H1 (cell line): ENCODE data around the gene DHCR24. TPM values are rescaled to one million over a fixed set of nuclear protein-coding genes. Genes with fewer than 3 reads are reported as not detected.
A peak's percentile ranks its signal among the peaks of the same experiment; 100 is the strongest.

Source experiments
- CTCF ChIA-PET: fragments of 300-600 bp; sonication (Branson Sonifier 250); formaldehyde crosslinking; loops from one replicate; lab custom pipeline; 2021; ENCODE audit not compliant: partially characterized antibody; lab: Charles Lee
- POLR2A ChIA-PET: fragments of 300-600 bp; sonication (Branson Sonifier 250); formaldehyde crosslinking; loops from one replicate; lab custom pipeline; 2021; ENCODE audit warnings: inconsistent platforms; ENCODE audit not compliant: partially characterized antibody; lab: Charles Lee
- DNase-seq, 2 experiments: peaks; one replicate each; pipeline versions ENCODE4 v3.0.0 to v3.0.0-alpha.2; 2010 to 2022; ENCODE audit warnings: low spot score in 2 of 2, low read depth in 1 of 2, mixed read lengths in 1 of 2
- FAIRE-seq: peaks from 2 replicates; lab custom pipeline; 2011; peaks lifted over from hg19 to GRCh38; lab: Jason Lieb, UNC
- H2AFZ ChIP-seq: 2 replicates; pipeline ENCODE4 v1.8.1; 2012; ENCODE audit warnings: low read length, inconsistent platforms
- H2AK5ac ChIP-seq: 2 replicates; pipeline ENCODE4 v1.6.1; 2013; ENCODE audit warnings: low read depth, low read length
- H2BK120ac ChIP-seq: replicated peaks from 2 replicates; pipeline ENCODE3; 2013; ENCODE audit warnings: low read depth, low read length, inconsistent platforms
- H2BK12ac ChIP-seq: 2 replicates; pipeline ENCODE4 v1.6.1; 2013; ENCODE audit warnings: low read depth, low read length
- H2BK15ac ChIP-seq: 2 replicates; pipeline ENCODE4 v1.6.1; 2013; ENCODE audit warnings: low read length
- H2BK20ac ChIP-seq: 2 replicates; pipeline ENCODE4 v1.6.1; 2013; ENCODE audit warnings: low read length
- H2BK5ac ChIP-seq: 2 replicates; pipeline ENCODE4 v1.6.1; 2013; ENCODE audit warnings: low read depth, low read length
- H3K14ac ChIP-seq: 2 replicates; pipeline ENCODE4 v1.6.1; 2013; ENCODE audit warnings: inconsistent platforms; ENCODE audit not compliant: insufficient read length
- H3K18ac ChIP-seq: 2 replicates; pipeline ENCODE4 v1.6.1; 2013; ENCODE audit warnings: low read length; ENCODE audit errors: extremely low read depth
- H3K23ac ChIP-seq: 2 replicates; pipeline ENCODE4 v1.6.1; 2013; ENCODE audit warnings: inconsistent platforms; ENCODE audit not compliant: insufficient read length
- H3K23me2 ChIP-seq: 2 replicates; pipeline ENCODE4 v1.6.1; 2013; ENCODE audit warnings: low read depth, low read length
- H3K27ac ChIP-seq: 2 replicates; pipeline ENCODE4 v1.6.1; 2011; ENCODE audit warnings: low read depth, low read length, inconsistent platforms
- H3K27me3 ChIP-seq, 4 experiments: replicated peaks in 1 of 4; 1 replicate in 1 of 4; 2 replicates in 3 of 4; pipeline versions ENCODE4 v1.6.1 to v1.8.1; 2011 to 2013; ENCODE audit warnings: low read length in 3 of 4, mild to moderate bottlenecking in 3 of 4, inconsistent platforms in 2 of 4, mixed read lengths in 2 of 4, moderate library complexity in 1 of 4; ENCODE audit not compliant: control insufficient read depth in 3 of 4, insufficient read depth in 3 of 4; ENCODE audit errors: extremely low read depth in 1 of 4
- H3K36me3 ChIP-seq, 4 experiments: 2 replicates each; pipeline versions ENCODE4 v1.6.1 to v1.8.1; 2011 to 2013; ENCODE audit warnings: mild to moderate bottlenecking in 4 of 4, low read length in 3 of 4, moderate library complexity in 2 of 4, control low read depth in 1 of 4, inconsistent platforms in 1 of 4; ENCODE audit not compliant: insufficient read depth in 4 of 4, control insufficient read depth in 2 of 4
- H3K4ac ChIP-seq: replicated peaks from 2 replicates; pipeline ENCODE3; 2013; ENCODE audit warnings: low read length, low read depth, mixed read lengths, inconsistent platforms; ENCODE audit not compliant: insufficient read length
- H3K4me1 ChIP-seq, 4 experiments: replicated peaks in 1 of 4; 1 replicate in 1 of 4; 2 replicates in 3 of 4; pipeline versions ENCODE4 v1.6.1 to v1.8.1; 2011 to 2013; ENCODE audit warnings: low read length in 3 of 4, inconsistent platforms in 2 of 4, mixed read lengths in 1 of 4; ENCODE audit not compliant: insufficient read depth in 4 of 4, control insufficient read depth in 3 of 4
- H3K4me2 ChIP-seq, 2 experiments: 2 replicates each; pipeline versions ENCODE4 v1.6.1 to v1.8.1; 2011 to 2013; ENCODE audit warnings: low read depth in 2 of 2, low read length in 2 of 2, control low read depth in 1 of 2, inconsistent platforms in 1 of 2, mild to moderate bottlenecking in 1 of 2; ENCODE audit not compliant: insufficient read depth in 1 of 2
- H3K4me3 ChIP-seq, 4 experiments: fragments of 200-600, 300-600 bp in 1 of 4; sonication (generic), shearing (Covaris generic), sonication (Bioruptor Twin) in 1 of 4; 2 replicates each; pipeline versions ENCODE4 v1.5.1 to v1.8.1; 2011 to 2016; ENCODE audit warnings: low read length in 4 of 4, low read depth in 3 of 4, control low read depth in 2 of 4, inconsistent platforms in 2 of 4, mild to moderate bottlenecking in 2 of 4, mixed read lengths in 1 of 4, moderate library complexity in 1 of 4; ENCODE audit not compliant: insufficient read depth in 2 of 4; ENCODE audit errors: extremely low read depth in 1 of 4
- H3K56ac ChIP-seq: replicated peaks from 2 replicates; pipeline ENCODE3; 2013; ENCODE audit warnings: low read depth, mild to moderate bottlenecking, mixed read lengths, low read length, inconsistent platforms; ENCODE audit not compliant: insufficient read length
- H3K79me1 ChIP-seq: 2 replicates; pipeline ENCODE4 v1.6.1; 2013; ENCODE audit warnings: low read depth, low read length, control low read depth
- H3K79me2 ChIP-seq, 2 experiments: 2 replicates each; pipeline versions ENCODE4 v1.6.1 to v1.8.1; 2012 to 2013; ENCODE audit warnings: low read length in 2 of 2, mild to moderate bottlenecking in 2 of 2, inconsistent platforms in 1 of 2; ENCODE audit not compliant: insufficient read depth in 2 of 2, control insufficient read depth in 1 of 2
- H3K9ac ChIP-seq, 4 experiments: replicated peaks in 1 of 4; 1 replicate in 1 of 4; 2 replicates in 3 of 4; pipeline versions ENCODE4 v1.6.1 to v1.8.1; 2011 to 2013; ENCODE audit warnings: low read depth in 3 of 4, low read length in 3 of 4, control low read depth in 2 of 4, mild to moderate bottlenecking in 2 of 4, moderate library complexity in 2 of 4, inconsistent platforms in 1 of 4; ENCODE audit errors: extremely low read depth in 1 of 4
- H3K9me3 ChIP-seq, 2 experiments: 2 replicates each; pipeline versions ENCODE4 v1.6.1 to v1.8.1; 2012 to 2013; ENCODE audit warnings: mild to moderate bottlenecking in 2 of 2, moderate library complexity in 2 of 2, control low read depth in 1 of 2, inconsistent platforms in 1 of 2, low read depth in 1 of 2, low read length in 1 of 2, mixed read lengths in 1 of 2; ENCODE audit not compliant: insufficient read depth in 2 of 2
- H4K20me1 ChIP-seq, 2 experiments: replicated peaks in 1 of 2; 2 replicates each; pipeline versions ENCODE3 to v1.8.1; 2011 to 2013; ENCODE audit warnings: inconsistent platforms in 2 of 2, low read length in 2 of 2, mild to moderate bottlenecking in 1 of 2; ENCODE audit not compliant: insufficient read depth in 2 of 2, control insufficient read depth in 1 of 2
- H4K5ac ChIP-seq: 2 replicates; pipeline ENCODE4 v1.6.1; 2013; ENCODE audit warnings: low read length, low read depth, mixed read lengths, inconsistent platforms; ENCODE audit not compliant: insufficient read length
- H4K8ac ChIP-seq: 2 replicates; pipeline ENCODE4 v1.8.0; 2013; ENCODE audit warnings: mild to moderate bottlenecking, moderate library complexity, low read length, inconsistent platforms; ENCODE audit not compliant: insufficient read depth; ENCODE audit errors: extremely low read depth
- H4K91ac ChIP-seq: replicated peaks from 2 replicates; pipeline ENCODE3; 2013; ENCODE audit warnings: low read length, mixed read lengths, inconsistent platforms; ENCODE audit not compliant: insufficient read length
- ASH2L ChIP-seq: fragments of 200-600, 300-600 bp; sonication (generic); IDR thresholded peaks from one replicate; pipeline ENCODE4 v1.7.1; 2017; ENCODE audit warnings: low read length
- GABPA ChIP-seq: IDR thresholded peaks from 2 replicates; pipeline ENCODE4 v1.6.1; 2011; ENCODE audit warnings: mild to moderate bottlenecking, low read length, moderate library complexity, borderline replicate concordance; ENCODE audit not compliant: insufficient read depth
- KDM4A ChIP-seq: IDR thresholded peaks from one replicate; pipeline ENCODE4 v1.7.1; 2012; ENCODE audit warnings: low read depth, mild to moderate bottlenecking, moderate library complexity, low read length, inconsistent platforms; ENCODE audit not compliant: severe bottlenecking
- SIN3A ChIP-seq, 2 experiments: IDR thresholded peaks in 1 of 2; conservative IDR thresholded peaks in 1 of 2; 2 replicates each; pipeline ENCODE4 v1.6.1; 2011 to 2012; ENCODE audit warnings: low read length in 2 of 2, improper control_type of control experiment in 1 of 2, low read depth in 1 of 2, mild to moderate bottlenecking in 1 of 2
- TEAD4 ChIP-seq: IDR thresholded peaks from 2 replicates; pipeline ENCODE4 v1.6.1; 2012; ENCODE audit warnings: low read depth, low read length, inconsistent platforms, mixed read lengths
- WGBS, 2 experiments: shearing (Covaris generic) in 1 of 2; methylation state at CpG; one replicate each; pipeline versions ENCODE4 v1.1.6 to v1.1.7; 2013 to 2015; ENCODE audit warnings: low lambda C conversion rate in 2 of 2, mixed read lengths in 2 of 2, inconsistent platforms in 1 of 2, low coverage in 1 of 2, missing lambda C conversion rate in 1 of 2; ENCODE audit not compliant: insufficient replicate concordance in 2 of 2, insufficient coverage in 1 of 2, insufficient read length in 1 of 2; ENCODE audit errors: extremely low coverage in 1 of 2, missing lambda C conversion rate in 1 of 2; 5-methylcytosine and 5-hydroxymethylcytosine counted together
- polyA plus RNA-seq, 7 experiments: library from polyadenylated mRNA; depleted of rRNA in 3 of 7; stranded (reverse) in 5 of 7; unstranded in 2 of 7; fragments of >200 nt in 5 of 7; fragments of 200-250 nt in 2 of 7; gene quantifications; 1 replicate in 5 of 7; 2 replicates in 1 of 7; 4 replicates in 1 of 7; pipeline versions ENCODE4 v1.2.1 to v1.2.3, GENCODE V29; 2011 to 2013; ENCODE audit warnings: missing spikeins in 2 of 7, mixed read lengths in 2 of 7
- total RNA-seq: library from RNA; stranded (reverse); fragmentation: NEBNext Ultra II Directional; extraction: Animal tissue kit (Norgen Biotek cat#: 25700); gene quantifications from 2 replicates; pipeline ENCODE4 v1.2.1, GENCODE V29; 2021

DHCR24 gene
- total and polyA plus RNA-seq, 2 of the 8 experiments (the other 6 are each of a cell fraction or from before 2014, with no cell fraction given) = 370 to 419 TPM

DNA sequence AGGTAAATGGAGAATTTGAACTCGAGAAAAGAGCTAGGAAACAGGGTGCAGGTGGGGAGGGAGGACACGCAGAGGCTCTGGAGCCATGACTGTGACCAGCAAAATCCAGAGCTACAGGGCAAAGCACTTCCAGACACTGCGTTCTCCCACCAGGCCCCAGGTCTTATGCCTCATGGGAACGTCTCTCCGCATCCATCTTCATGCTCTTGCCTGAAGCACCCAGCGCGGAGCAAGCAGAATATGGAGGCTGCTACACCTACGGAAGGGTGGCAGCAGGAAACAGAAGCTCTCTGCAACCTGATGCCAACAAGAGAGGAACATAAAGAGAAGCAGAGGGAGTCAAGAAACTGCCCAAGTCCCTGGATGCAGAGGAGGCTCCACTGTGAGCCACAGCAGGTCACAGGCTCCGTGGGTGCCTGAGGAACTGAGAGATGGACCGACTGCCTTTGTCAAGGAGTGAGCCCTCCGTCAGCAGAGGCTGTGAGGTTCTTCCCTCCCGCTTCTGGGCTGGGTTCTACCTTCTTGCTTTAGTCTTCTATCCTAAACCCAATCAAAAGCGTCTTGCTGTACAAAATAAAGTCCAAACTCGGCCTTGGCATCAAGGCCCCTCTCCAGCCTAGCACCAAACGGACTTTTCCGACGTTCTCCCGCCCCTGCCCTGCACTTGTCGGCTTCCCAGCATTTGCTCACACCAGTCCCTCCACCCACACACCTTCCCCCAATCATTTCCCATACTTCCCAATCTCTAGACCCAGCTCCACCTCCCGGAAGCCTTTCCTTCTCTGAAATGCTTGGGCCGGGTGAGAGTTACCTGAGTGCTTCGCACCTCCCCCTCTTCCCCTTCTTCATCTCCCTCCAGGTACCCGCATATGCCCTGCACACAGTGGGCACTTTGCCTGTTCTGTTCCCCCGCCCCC, 930 bp downstream of the DHCR24 start:
- Histone ChIP-seq H3K9ac (peak overlapping the region in 3 of 4 experiments; percentile 32 to 78 (median 35); a peak in 5 of 7 replicates), H3K79me1 (peaks cover 18% of the 10 kb centered on the region), H4K91ac (no peak overlapping the region), H3K9me3 (no peaks in the 10 kb centered on the region), H4K8ac (no peak overlapping the region; the same call in 1 of the 2 replicates), H3K18ac (peak overlapping the region; percentile 43), H2BK12ac (no peak overlapping the region), H2AFZ (no peak overlapping the region), H3K23ac (no peak overlapping the region), H2BK5ac (peak overlapping the region; percentile 97; the same call in 1 of the 2 replicates), H3K79me2 (peaks cover 42 to 59% of the 10 kb centered on the region in 2 experiments), H3K4ac (no peak overlapping the region), H3K27ac (no peak overlapping the region), H4K5ac (no peak overlapping the region), H3K4me1 (peaks cover 13 to 22% (median 19%) of the 10 kb centered on the region in 4 experiments), H3K4me2 (peak overlapping the region; percentile 85 to 100), H3K27me3 (no peaks in the 10 kb centered on the region), H3K4me3 (peak overlapping the region; percentile 77 to 99 (median 84)), H2BK120ac (no peak overlapping the region), H3K23me2 (peaks cover 13% of the 10 kb centered on the region), H2AK5ac (peak overlapping the region; percentile 76; the same call in 1 of the 2 replicates), H3K14ac (no peak overlapping the region), H3K36me3 (peaks cover 4 to 45% (median 20%) of the 10 kb centered on the region in 4 experiments; a peak in 7 of 8 replicates), H3K56ac (peak overlapping the region; percentile 17), H4K20me1 (peaks cover 22 to 34% of the 10 kb centered on the region in 2 experiments), H2BK20ac (no peak overlapping the region), H2BK15ac (0 out of 2 replicates have a peak overlapping the region, but pooled peaks have one; percentile 33)
- CTCF ChIA-PET = interaction anchor here (0.9 to 4.6 kb wide), 11 partner anchors 14 to 136 kb away, joined by 3 to 28 read pairs (median 6); no protein-coding TSS in a partner anchor
- FAIRE-seq (no peak), DNase-seq (peak in 1 of 2 experiments; percentile 55)
- POLR2A ChIA-PET = interaction anchor here (1.0 to 1.7 kb wide), 6 partner anchors 14 to 75 kb away, joined by 3 to 6 read pairs (median 4); no protein-coding TSS in a partner anchor
- 16% methylated on average over 21 of the region's 24 CpGs; no CpG with 5 or more reads in 1 of the 2 experiments for WGBS, 2 experiments
- TF ChIP-seq KDM4A = peak; percentile 8
- 0 out of 4 replicates have a peak, but pooled peaks have one; percentile 0 to 14 for TF ChIP-seq SIN3A (conservative IDR thresholded peaks at IDR 0.05 in 1 of 2, IDR thresholded peaks at IDR 0.05 in 1 of 2; ENCODE audit: low read depth in 1 of 2, low read length in 2 of 2)
- TF ChIP-seq GABPA = no peak
- TF ChIP-seq ASH2L = peak; percentile 16
- no peak for TF ChIP-seq TEAD4
